Panc1 (cell line): ENCODE measurements around the gene USP5. TPM values are rescaled to one million over a fixed set of nuclear protein-coding genes. Genes with fewer than 3 reads are reported as not detected.

Source experiments
- ATAC-seq: fragments of 200-7000 bp; cut with Tn5 transposase; 2 replicates; pipeline ENCODE4 v1.9.1; 2020; ENCODE audit warnings: mild to moderate bottlenecking, moderate library complexity
- BruUV-seq: library from RNA; stranded (reverse); fragments of 400-500 nt; replicated peaks from 2 replicates; lab custom pipeline; 2021; lab: Mats Ljungman, UMichigan
- CTCF ChIA-PET: fragments of 300-600 bp; sonication (Branson Sonifier 250); formaldehyde crosslinking; loops from one replicate; lab custom pipeline; 2022; ENCODE audit warnings: antibody characterized with exemption; lab: Charles Lee
- POLR2A ChIA-PET: fragments of 300-600 bp; sonication (Branson Sonifier 250); formaldehyde crosslinking; loops from one replicate; lab custom pipeline; 2022; ENCODE audit warnings: antibody characterized with exemption; lab: Charles Lee
- DNase-seq: peaks from one replicate; pipeline ENCODE4 v3.0.0-alpha.2; 2010; ENCODE audit warnings: low read depth, low spot score
- H3K27ac ChIP-seq: 2 replicates; pipeline ENCODE4 v1.5.1; 2011; ENCODE audit warnings: mild to moderate bottlenecking, low read length, inconsistent platforms
- H3K27me3 ChIP-seq: fragments of 200-500 bp; sonication (Bioruptor generic); 2 replicates; pipeline ENCODE4 v1.6.0; 2014; ENCODE audit warnings: low read length, inconsistent platforms; ENCODE audit not compliant: control insufficient read depth, insufficient read depth
- H3K36me3 ChIP-seq: fragments of 200-500 bp; sonication (Bioruptor generic); 2 replicates; pipeline ENCODE4 v1.5.1; 2014; ENCODE audit warnings: inconsistent platforms, mild to moderate bottlenecking, low read length, moderate library complexity; ENCODE audit not compliant: control insufficient read depth, insufficient read depth
- H3K4me1 ChIP-seq: 2 replicates; pipeline ENCODE4 v1.5.1; 2011; ENCODE audit warnings: inconsistent platforms, mild to moderate bottlenecking, low read length, moderate library complexity; ENCODE audit not compliant: control insufficient read depth, insufficient read depth
- H3K4me3 ChIP-seq, 2 experiments: 2 replicates each; pipeline ENCODE4 v1.5.1; 2011 to 2012; ENCODE audit warnings: low read depth in 2 of 2, low read length in 2 of 2, mild to moderate bottlenecking in 2 of 2, inconsistent platforms in 1 of 2, moderate library complexity in 1 of 2
- H3K9me3 ChIP-seq: fragments of 200-500 bp; sonication (Bioruptor generic); 2 replicates; pipeline ENCODE4 v1.5.1; 2014; ENCODE audit warnings: low read depth, mild to moderate bottlenecking, inconsistent platforms, low read length, moderate library complexity; ENCODE audit not compliant: control insufficient read depth, insufficient read depth
- POLR2AphosphoS5 ChIP-seq: IDR thresholded peaks from 2 replicates; pipeline ENCODE4 v1.6.1; 2012; ENCODE audit warnings: mild to moderate bottlenecking, low read depth, low read length, moderate library complexity
- SIN3A ChIP-seq: IDR thresholded peaks from 2 replicates; pipeline ENCODE4 v1.6.1; 2012; ENCODE audit warnings: low read depth, mild to moderate bottlenecking, low read length, moderate library complexity, borderline replicate concordance; ENCODE audit not compliant: insufficient read depth
- TCF7L2 ChIP-seq: IDR thresholded peaks from 2 replicates; pipeline ENCODE4 v1.6.1; 2011; ENCODE audit warnings: mild to moderate bottlenecking, low read depth, low read length, inconsistent platforms
- in situ Hi-C: cut with HindIII; loops from 2 replicates; pipeline ENCODE4 v1.10.0; 2016; ENCODE audit warnings: low sequenced_read_pairs, low pct_unique_long_range_greater_than_20kb
- intact Hi-C: fragments of 100-400 bp; cut with micrococcal nuclease; formaldehyde crosslinking; loops from one replicate; pipeline ENCODE4 v1.10.0; 2022; ENCODE audit not compliant: unreplicated experiment
- total RNA-seq: library from RNA; stranded (reverse); gene quantifications from one replicate; pipeline ENCODE4 v1.2.1, GENCODE V29; 2021; ENCODE audit not compliant: unreplicated experiment
- TF ChIP-seq, protein P1 (sequence below): fragments of 450-650 bp; IDR thresholded peaks from 2 replicates; pipeline ENCODE4 v1.5.1; 2017; ENCODE audit warnings: mild to moderate bottlenecking
- TF ChIP-seq, protein P2 (sequence below), 2 experiments: IDR thresholded peaks; 2 replicates each; pipeline ENCODE4 v1.6.1; 2011 to 2012; ENCODE audit warnings: low read depth in 2 of 2, control low read depth in 1 of 2, low read length in 1 of 2, mild to moderate bottlenecking in 1 of 2, moderate library complexity in 1 of 2; ENCODE audit not compliant: insufficient read depth in 1 of 2

Gene USP5
- total RNA-seq, 1 experiment from 2014 or later = 104 TPM

DNA sequence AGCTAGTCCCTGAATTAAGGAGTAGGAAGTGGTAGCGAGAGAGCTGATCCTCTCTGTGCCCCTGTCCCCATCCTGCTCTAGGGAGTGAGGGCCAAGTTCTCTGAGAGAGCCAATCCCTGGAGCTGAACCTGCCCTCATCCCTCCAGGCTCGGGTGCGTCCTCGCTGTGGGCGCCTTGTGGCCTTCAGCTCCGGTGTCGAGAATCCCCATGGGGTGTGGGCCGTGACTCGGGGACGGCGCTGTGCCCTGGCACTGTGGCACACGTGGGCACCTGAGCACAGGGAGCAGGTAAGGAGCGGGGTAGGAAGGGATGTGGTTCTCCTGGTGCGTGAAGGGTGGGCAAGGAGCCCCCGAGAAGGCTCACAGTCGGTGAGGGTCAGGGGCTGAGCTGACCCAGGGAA lies 13.1 kb upstream of the USP5 start:
- in situ Hi-C loops = no loop called here
- no peaks in the 10 kb centered on the region; the same call in 1 of the 2 replicates for H3K4me1 ChIP-seq
- CTCF ChIA-PET = no interaction called here
- H3K9me3 ChIP-seq = no peaks in the 10 kb centered on the region
- no peaks in the 10 kb centered on the region for H3K36me3 ChIP-seq
- no peak for TF ChIP-seq SIN3A
- TF ChIP-seq TCF7L2 = no peak
- no peak for TF ChIP-seq POLR2AphosphoS5
- TF ChIP-seq, protein P1, sequence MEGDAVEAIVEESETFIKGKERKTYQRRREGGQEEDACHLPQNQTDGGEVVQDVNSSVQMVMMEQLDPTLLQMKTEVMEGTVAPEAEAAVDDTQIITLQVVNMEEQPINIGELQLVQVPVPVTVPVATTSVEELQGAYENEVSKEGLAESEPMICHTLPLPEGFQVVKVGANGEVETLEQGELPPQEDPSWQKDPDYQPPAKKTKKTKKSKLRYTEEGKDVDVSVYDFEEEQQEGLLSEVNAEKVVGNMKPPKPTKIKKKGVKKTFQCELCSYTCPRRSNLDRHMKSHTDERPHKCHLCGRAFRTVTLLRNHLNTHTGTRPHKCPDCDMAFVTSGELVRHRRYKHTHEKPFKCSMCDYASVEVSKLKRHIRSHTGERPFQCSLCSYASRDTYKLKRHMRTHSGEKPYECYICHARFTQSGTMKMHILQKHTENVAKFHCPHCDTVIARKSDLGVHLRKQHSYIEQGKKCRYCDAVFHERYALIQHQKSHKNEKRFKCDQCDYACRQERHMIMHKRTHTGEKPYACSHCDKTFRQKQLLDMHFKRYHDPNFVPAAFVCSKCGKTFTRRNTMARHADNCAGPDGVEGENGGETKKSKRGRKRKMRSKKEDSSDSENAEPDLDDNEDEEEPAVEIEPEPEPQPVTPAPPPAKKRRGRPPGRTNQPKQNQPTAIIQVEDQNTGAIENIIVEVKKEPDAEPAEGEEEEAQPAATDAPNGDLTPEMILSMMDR = no peak
- TF ChIP-seq, protein P2, sequence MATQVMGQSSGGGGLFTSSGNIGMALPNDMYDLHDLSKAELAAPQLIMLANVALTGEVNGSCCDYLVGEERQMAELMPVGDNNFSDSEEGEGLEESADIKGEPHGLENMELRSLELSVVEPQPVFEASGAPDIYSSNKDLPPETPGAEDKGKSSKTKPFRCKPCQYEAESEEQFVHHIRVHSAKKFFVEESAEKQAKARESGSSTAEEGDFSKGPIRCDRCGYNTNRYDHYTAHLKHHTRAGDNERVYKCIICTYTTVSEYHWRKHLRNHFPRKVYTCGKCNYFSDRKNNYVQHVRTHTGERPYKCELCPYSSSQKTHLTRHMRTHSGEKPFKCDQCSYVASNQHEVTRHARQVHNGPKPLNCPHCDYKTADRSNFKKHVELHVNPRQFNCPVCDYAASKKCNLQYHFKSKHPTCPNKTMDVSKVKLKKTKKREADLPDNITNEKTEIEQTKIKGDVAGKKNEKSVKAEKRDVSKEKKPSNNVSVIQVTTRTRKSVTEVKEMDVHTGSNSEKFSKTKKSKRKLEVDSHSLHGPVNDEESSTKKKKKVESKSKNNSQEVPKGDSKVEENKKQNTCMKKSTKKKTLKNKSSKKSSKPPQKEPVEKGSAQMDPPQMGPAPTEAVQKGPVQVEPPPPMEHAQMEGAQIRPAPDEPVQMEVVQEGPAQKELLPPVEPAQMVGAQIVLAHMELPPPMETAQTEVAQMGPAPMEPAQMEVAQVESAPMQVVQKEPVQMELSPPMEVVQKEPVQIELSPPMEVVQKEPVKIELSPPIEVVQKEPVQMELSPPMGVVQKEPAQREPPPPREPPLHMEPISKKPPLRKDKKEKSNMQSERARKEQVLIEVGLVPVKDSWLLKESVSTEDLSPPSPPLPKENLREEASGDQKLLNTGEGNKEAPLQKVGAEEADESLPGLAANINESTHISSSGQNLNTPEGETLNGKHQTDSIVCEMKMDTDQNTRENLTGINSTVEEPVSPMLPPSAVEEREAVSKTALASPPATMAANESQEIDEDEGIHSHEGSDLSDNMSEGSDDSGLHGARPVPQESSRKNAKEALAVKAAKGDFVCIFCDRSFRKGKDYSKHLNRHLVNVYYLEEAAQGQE (IDR thresholded peaks at IDR 0.05; ENCODE audit: insufficient read depth in 1 of 2, low read depth in 2 of 2, low read length in 1 of 2) = no peak
- no TSS peak for BruUV-seq
- H3K4me3 ChIP-seq = no peak overlapping the region
- ATAC-seq (no peak), DNase-seq (no peak)
- intact Hi-C loops = no loop called here
- no peaks in the 10 kb centered on the region for H3K27me3 ChIP-seq
- POLR2A ChIA-PET = no interaction called here
- no peak overlapping the region for H3K27ac ChIP-seq

DNA sequence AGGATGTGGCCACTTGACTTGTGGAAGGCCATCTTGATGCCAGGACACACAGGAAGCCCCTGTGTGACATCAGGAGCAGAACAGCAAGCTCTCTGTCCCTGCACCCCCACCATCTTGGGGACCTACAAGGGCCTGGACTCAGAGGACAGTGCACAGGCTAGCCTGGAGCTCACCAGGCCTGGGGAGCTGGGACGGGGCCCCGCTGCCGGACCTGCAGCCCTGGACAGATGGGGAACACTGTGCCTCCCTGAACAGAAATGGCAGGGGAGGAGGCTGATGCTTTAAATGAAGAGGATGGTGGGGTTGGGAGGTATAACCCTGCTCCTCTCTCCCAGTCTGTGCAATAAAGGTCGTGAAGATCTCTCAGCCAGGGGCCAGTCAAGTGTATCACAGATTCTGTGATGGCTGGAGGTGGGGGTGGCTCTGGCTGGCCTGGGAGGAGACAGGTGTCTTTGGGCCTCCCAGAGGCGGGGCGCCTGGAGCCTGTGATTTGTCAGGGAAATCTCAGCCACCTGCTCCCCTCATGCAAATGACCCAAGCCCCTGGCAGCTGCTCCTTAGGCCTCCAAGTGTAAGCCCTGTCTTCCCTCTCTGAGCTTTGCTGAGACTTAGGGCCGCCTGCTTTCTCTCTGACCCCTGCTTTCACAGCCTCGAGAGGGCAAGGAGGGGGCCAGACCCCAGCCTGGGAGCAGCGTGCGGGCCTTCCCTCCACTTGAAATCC lies 12.3 kb upstream of the USP5 start:
- Histone ChIP-seq H3K27me3 (no peaks in the 10 kb centered on the region), H3K9me3 (no peaks in the 10 kb centered on the region), H3K36me3 (no peaks in the 10 kb centered on the region), H3K4me3 (no peak overlapping the region), H3K27ac (no peak overlapping the region), H3K4me1 (no peaks in the 10 kb centered on the region; the same call in 1 of the 2 replicates)
- DNase-seq (no peak), ATAC-seq (no peak)
- intact Hi-C loops = no loop called here
- POLR2A ChIA-PET = no interaction called here
- in situ Hi-C loops = no loop called here
- TF ChIP-seq, protein P1 = no peak
- TF ChIP-seq SIN3A (no peak), TCF7L2 (no peak), POLR2AphosphoS5 (no peak)
- TF ChIP-seq, protein P2 (IDR thresholded peaks at IDR 0.05; ENCODE audit: insufficient read depth in 1 of 2, low read depth in 2 of 2, low read length in 1 of 2) = no peak
- CTCF ChIA-PET = no interaction called here
- no TSS peak for BruUV-seq
